Measurements from ENCODE around the gene TBPL1. TPM values are rescaled to one million over a fixed set of nuclear protein-coding genes. Genes with fewer than 3 reads are reported as not detected.

The TBPL1 gene
- total RNA-seq, 1 donor from 2014 or later, result 48.4 TPM

DNA sequence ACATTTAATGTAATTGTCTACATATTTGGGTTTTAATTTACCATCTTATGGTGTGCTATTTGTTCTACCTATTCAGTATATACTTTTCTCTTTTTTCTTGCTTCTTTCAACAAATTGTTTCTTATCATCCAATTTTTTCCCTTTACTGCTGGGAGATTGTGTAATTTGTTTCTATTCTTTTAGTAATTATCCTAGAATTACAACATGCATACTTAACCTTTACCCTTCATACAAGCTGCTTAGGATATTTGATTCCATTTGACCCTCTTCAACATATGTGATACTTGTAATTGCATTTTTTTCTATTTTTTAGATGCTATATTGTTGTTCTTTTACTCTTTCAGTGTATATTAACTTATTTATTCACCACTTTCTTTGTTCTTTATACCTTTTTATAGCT is 15.1 kb upstream of the TBPL1 start:
- no peak overlapping the region for H3K4me3 Mint-ChIP-seq (ENCODE audit: low read depth)
- no peaks in the 10 kb centered on the region for H3K27me3 Mint-ChIP-seq
- H3K36me3 Mint-ChIP-seq (ENCODE audit: insufficient read depth), result peaks cover 5% of the 10 kb centered on the region
- no peak overlapping the region for H3K27ac Mint-ChIP-seq
- TF ChIP-seq, protein P1, sequence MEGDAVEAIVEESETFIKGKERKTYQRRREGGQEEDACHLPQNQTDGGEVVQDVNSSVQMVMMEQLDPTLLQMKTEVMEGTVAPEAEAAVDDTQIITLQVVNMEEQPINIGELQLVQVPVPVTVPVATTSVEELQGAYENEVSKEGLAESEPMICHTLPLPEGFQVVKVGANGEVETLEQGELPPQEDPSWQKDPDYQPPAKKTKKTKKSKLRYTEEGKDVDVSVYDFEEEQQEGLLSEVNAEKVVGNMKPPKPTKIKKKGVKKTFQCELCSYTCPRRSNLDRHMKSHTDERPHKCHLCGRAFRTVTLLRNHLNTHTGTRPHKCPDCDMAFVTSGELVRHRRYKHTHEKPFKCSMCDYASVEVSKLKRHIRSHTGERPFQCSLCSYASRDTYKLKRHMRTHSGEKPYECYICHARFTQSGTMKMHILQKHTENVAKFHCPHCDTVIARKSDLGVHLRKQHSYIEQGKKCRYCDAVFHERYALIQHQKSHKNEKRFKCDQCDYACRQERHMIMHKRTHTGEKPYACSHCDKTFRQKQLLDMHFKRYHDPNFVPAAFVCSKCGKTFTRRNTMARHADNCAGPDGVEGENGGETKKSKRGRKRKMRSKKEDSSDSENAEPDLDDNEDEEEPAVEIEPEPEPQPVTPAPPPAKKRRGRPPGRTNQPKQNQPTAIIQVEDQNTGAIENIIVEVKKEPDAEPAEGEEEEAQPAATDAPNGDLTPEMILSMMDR (IDR thresholded peaks at IDR 0.05; ENCODE audit: unreplicated experiment), result no peak
- H3K9me3 Mint-ChIP-seq (ENCODE audit: low read depth), result peaks cover 21% of the 10 kb centered on the region
- DNase-seq (ENCODE audit: low spot score, unreplicated experiment), result no peak
- H3K4me1 Mint-ChIP-seq (ENCODE audit: low read depth), result no peaks in the 10 kb centered on the region

- Mint-ChIP-seq H3K9me3 (ENCODE audit: low read depth) (peaks cover 16% of the 10 kb centered on the region), H3K27ac (no peak overlapping the region), H3K4me1 (ENCODE audit: low read depth) (no peaks in the 10 kb centered on the region), H3K36me3 (ENCODE audit: insufficient read depth) (peaks cover 2% of the 10 kb centered on the region), H3K4me3 (ENCODE audit: low read depth) (no peak overlapping the region), H3K27me3 (no peaks in the 10 kb centered on the region)
- TF ChIP-seq, protein P1 (IDR thresholded peaks at IDR 0.05; ENCODE audit: unreplicated experiment), result no peak
- DNase-seq (ENCODE audit: low spot score, unreplicated experiment), result no peak
These were observed 14.5 kb upstream of the TBPL1 start for GRCh38 chr6:133938533-133938932.

DNA sequence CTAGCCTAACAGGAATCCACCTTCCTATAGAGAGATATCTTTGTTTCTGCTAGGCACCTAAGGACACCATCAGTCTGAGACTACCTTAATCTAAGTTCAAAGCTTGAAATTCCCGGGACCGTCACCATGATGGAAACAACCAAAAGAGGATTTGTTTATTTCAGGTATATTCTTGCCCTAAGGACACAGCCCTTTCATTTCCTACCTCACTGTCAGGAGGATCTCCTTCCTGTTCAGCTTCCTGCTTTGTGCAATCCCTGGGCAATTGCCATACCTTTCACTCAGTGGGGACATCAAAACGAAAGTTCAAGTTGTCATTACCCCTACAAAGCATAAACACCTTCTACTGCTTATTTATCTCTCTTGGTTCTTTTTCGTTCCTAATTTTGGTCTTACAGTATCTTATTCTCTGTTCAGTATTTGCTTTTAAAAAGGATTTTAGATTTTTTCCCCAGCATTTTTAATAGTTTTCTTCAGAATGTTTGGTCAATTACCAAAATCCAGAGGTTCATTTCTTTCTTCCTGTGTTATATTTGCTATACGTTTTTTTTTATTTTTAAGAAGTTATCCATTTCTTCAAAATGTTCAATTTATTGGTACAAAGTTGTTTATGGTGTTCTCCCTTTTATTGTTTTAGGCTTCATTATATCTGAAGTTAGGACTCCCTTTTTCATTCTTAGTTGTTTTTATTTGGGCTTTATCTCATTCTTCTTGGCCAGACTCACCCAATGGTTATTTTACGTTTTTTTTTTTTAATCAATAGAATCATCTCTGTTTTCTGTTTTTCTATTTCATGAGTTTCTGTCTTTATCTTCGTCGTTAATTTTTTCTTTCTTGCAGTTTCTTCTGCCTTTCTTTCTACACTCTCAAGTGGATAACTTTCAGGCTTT is 13.0 kb upstream of the TBPL1 start:
- peaks cover 4% of the 10 kb centered on the region for H3K9me3 Mint-ChIP-seq (ENCODE audit: low read depth)
- DNase-seq (ENCODE audit: low spot score, unreplicated experiment), result no peak
- TF ChIP-seq, protein P1 (IDR thresholded peaks at IDR 0.05; ENCODE audit: unreplicated experiment), result no peak
- H3K27ac Mint-ChIP-seq, result no peak overlapping the region
- H3K36me3 Mint-ChIP-seq (ENCODE audit: insufficient read depth), result no peaks in the 10 kb centered on the region
- no peak overlapping the region for H3K4me3 Mint-ChIP-seq (ENCODE audit: low read depth)
- no peaks in the 10 kb centered on the region for H3K4me1 Mint-ChIP-seq (ENCODE audit: low read depth)
- no peaks in the 10 kb centered on the region for H3K27me3 Mint-ChIP-seq

GRCh38 chr6:133945158-133945557 is 7.9 kb upstream of the TBPL1 start:
- DNase-seq (ENCODE audit: low spot score, unreplicated experiment), result no peak
- H3K9me3 Mint-ChIP-seq (ENCODE audit: low read depth), result no peaks in the 10 kb centered on the region
- no peaks in the 10 kb centered on the region for H3K4me1 Mint-ChIP-seq (ENCODE audit: low read depth)
- no peak overlapping the region for H3K27ac Mint-ChIP-seq
- peaks cover 18% of the 10 kb centered on the region for H3K27me3 Mint-ChIP-seq
- TF ChIP-seq, protein P1 (IDR thresholded peaks at IDR 0.05; ENCODE audit: unreplicated experiment), result no peak
- no peaks in the 10 kb centered on the region for H3K36me3 Mint-ChIP-seq (ENCODE audit: insufficient read depth)
- no peak overlapping the region for H3K4me3 Mint-ChIP-seq (ENCODE audit: low read depth)

DNA sequence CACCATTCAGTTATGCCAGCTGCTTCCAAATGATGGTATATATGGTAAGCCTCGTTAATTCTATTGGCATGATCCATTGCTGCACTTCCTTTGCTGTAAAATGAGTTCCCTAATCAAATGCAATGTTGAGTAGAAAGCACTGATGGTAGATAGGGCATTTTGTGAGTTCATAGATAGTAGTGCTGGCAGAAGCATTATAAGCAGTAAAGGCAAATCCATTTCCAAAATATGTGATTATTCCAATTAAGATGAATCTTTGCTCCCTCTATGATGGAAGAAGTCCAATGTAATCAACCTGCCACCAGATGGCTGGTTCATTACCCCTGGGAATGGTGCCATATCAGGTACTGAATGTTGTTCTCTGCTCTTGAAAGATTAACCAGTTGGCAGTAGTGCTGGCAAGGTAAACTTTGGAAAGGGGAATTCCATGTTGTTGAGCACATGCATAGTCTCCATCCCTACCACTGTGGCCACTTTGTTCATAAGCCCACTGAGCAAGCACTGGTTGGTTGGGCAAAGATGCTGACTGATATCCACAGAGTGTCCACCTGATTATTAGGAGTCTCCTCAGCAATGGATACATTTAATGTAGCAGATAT is 5.6 kb upstream of the TBPL1 start:
- H3K4me3 Mint-ChIP-seq (ENCODE audit: low read depth), result no peak overlapping the region
- no peaks in the 10 kb centered on the region for H3K9me3 Mint-ChIP-seq (ENCODE audit: low read depth)
- H3K27ac Mint-ChIP-seq, result no peak overlapping the region
- H3K4me1 Mint-ChIP-seq (ENCODE audit: low read depth), result peaks cover 6% of the 10 kb centered on the region
- H3K27me3 Mint-ChIP-seq, result peaks cover 18% of the 10 kb centered on the region
- no peak for DNase-seq (ENCODE audit: low spot score, unreplicated experiment)
- no peaks in the 10 kb centered on the region for H3K36me3 Mint-ChIP-seq (ENCODE audit: insufficient read depth)
- TF ChIP-seq, protein P1 (IDR thresholded peaks at IDR 0.05; ENCODE audit: unreplicated experiment), result no peak
